CD4-positive, alpha-beta memory T cell (primary cell): Measurements from ENCODE around the gene VPS35. TPM values are rescaled to one million over a fixed set of nuclear protein-coding genes. Genes with fewer than 3 reads are reported as not detected.

Experiments
- CTCF ChIA-PET: fragments of 350-600 bp; sonication (Branson Sonifier 250); formaldehyde crosslinking; loops from one replicate; lab custom pipeline; 2021; ENCODE audit warnings: inconsistent platforms; ENCODE audit not compliant: partially characterized antibody; lab: Charles Lee
- POLR2A ChIA-PET: fragments of 350-600 bp; sonication (Branson Sonifier 250); formaldehyde crosslinking; loops from one replicate; lab custom pipeline; 2021; ENCODE audit not compliant: partially characterized antibody; lab: Charles Lee
- DNase-seq, 5 donors: peaks; one replicate each; pipeline versions ENCODE4 v3.0.0 to v3.0.0-alpha.2; 2020 to 2022; ENCODE audit warnings: mixed read lengths in 1 of 5
- H3K27ac ChIP-seq: one replicate; pipeline ENCODE4 v1.7.0; 2013; ENCODE audit warnings: low read depth, low read length
- H3K27me3 ChIP-seq: 2 replicates; pipeline ENCODE4 v1.7.0; 2013; ENCODE audit warnings: mild to moderate bottlenecking, low read length, moderate library complexity; ENCODE audit not compliant: insufficient read depth
- H3K36me3 ChIP-seq: 2 replicates; pipeline ENCODE4 v1.7.0; 2013; ENCODE audit warnings: mild to moderate bottlenecking, low read length, moderate library complexity; ENCODE audit not compliant: insufficient read depth
- H3K4me1 ChIP-seq: 2 replicates; pipeline ENCODE4 v1.7.0; 2013; ENCODE audit warnings: mild to moderate bottlenecking, low read length, moderate library complexity; ENCODE audit not compliant: insufficient read depth
- H3K4me3 ChIP-seq, 2 donors: one replicate each; pipeline ENCODE4 v1.7.0; 2013; ENCODE audit warnings: low read length in 2 of 2, mild to moderate bottlenecking in 1 of 2
- H3K9me3 ChIP-seq, 2 donors: one replicate each; pipeline ENCODE4 v1.7.0; 2013; ENCODE audit warnings: low read length in 2 of 2, control low read depth in 1 of 2; ENCODE audit not compliant: control insufficient read depth in 1 of 2
- H3K27ac Mint-ChIP-seq, 7 donors: one replicate each; pipeline ENCODE4 v1.8.0; 2020 to 2021; ENCODE audit warnings: mixed read lengths in 7 of 7, mild to moderate bottlenecking in 6 of 7, inconsistent platforms in 3 of 7, moderate library complexity in 3 of 7
- H3K27me3 Mint-ChIP-seq, 2 donors: one replicate each; pipeline ENCODE4 v1.8.0; 2020 to 2021; ENCODE audit warnings: mixed read lengths in 2 of 2
- H3K36me3 Mint-ChIP-seq, 2 donors: one replicate each; pipeline ENCODE4 v1.8.0; 2020 to 2021; ENCODE audit warnings: mixed read lengths in 2 of 2, inconsistent platforms in 1 of 2, mild to moderate bottlenecking in 1 of 2
- H3K4me1 Mint-ChIP-seq, 4 donors: one replicate each; pipeline ENCODE4 v1.8.0; 2020 to 2021; ENCODE audit warnings: mixed read lengths in 4 of 4, mild to moderate bottlenecking in 1 of 4
- H3K4me3 Mint-ChIP-seq, 8 donors: one replicate each; pipeline ENCODE4 v1.8.0; 2020 to 2021; ENCODE audit warnings: mixed read lengths in 8 of 8, mild to moderate bottlenecking in 7 of 8, moderate library complexity in 6 of 8, inconsistent platforms in 3 of 8
- H3K9me3 Mint-ChIP-seq, 8 donors: one replicate each; pipeline ENCODE4 v1.8.0; 2020 to 2021; ENCODE audit warnings: mixed read lengths in 8 of 8, mild to moderate bottlenecking in 5 of 8, inconsistent platforms in 3 of 8, moderate library complexity in 1 of 8
- intact Hi-C: fragments of 100-400 bp; cut with micrococcal nuclease; formaldehyde crosslinking; loops from one replicate; pipeline ENCODE4 v1.15.1; 2023
- polyA plus RNA-seq, 2 donors: library from polyadenylated mRNA; unstranded; fragments of 300-500 nt; fragmentation: Illumina TruSeq; gene quantifications; one replicate each; pipeline ENCODE4 v1.2.3, GENCODE V29; 2021
- total RNA-seq, 2 experiments: library from RNA; stranded (reverse); gene quantifications; one replicate each; pipeline ENCODE4 v1.2.3, GENCODE V29; 2021

Gene VPS35
- total and polyA plus RNA-seq, 4 experiments from 2014 or later, result 81.1 to 118 (median 103) TPM

GRCh38 chr16:46662123-46662522 lies 26.9 kb downstream of the VPS35 start:
- Histone ChIP-seq H3K36me3 (peaks cover 18% of the 10 kb centered on the region), H3K4me1 (no peaks in the 10 kb centered on the region)
- H3K27ac Mint-ChIP-seq, result peak overlapping the region in 1 of 7 donors; percentile 82

GRCh38 chr16:46658925-46659324 lies 30.1 kb downstream of the VPS35 start:
- H3K36me3 ChIP-seq, result peaks cover 18% of the 10 kb centered on the region
- intact Hi-C loops, result no loop called here
- H3K36me3 Mint-ChIP-seq, result peaks cover 32 to 42% of the 10 kb centered on the region in 2 donors
- no peak overlapping the region for H3K27ac ChIP-seq
- ChIA-PET POLR2A (no interaction called here), CTCF (no interaction called here)
- H3K27ac Mint-ChIP-seq, result peak overlapping the region in 6 of 7 donors; percentile 23 to 57 (median 35)
- H3K9me3 ChIP-seq, result no peaks in the 10 kb centered on the region
- H3K27me3 ChIP-seq, result no peaks in the 10 kb centered on the region
- no peak overlapping the region for H3K4me3 Mint-ChIP-seq
- H3K27me3 Mint-ChIP-seq, result no peaks in the 10 kb centered on the region
- H3K4me1 ChIP-seq, result no peaks in the 10 kb centered on the region
- no peak for DNase-seq
- H3K4me1 Mint-ChIP-seq, result peaks cover 0 to 4% (median under 1%) of the 10 kb centered on the region in 4 donors
- no peak overlapping the region for H3K4me3 ChIP-seq
- no peaks in the 10 kb centered on the region for H3K9me3 Mint-ChIP-seq

More at GRCh38 chr16:46662123-46662522, 26.9 kb downstream of the VPS35 start:
- ChIA-PET CTCF (interaction anchor here (2.5 kb wide), 1 partner anchor 11 kb away, joined by 8 read pairs; no protein-coding TSS in a partner anchor), POLR2A (no interaction called here)
- no peak overlapping the region for H3K4me3 ChIP-seq
- H3K9me3 ChIP-seq, result no peaks in the 10 kb centered on the region
- H3K27ac ChIP-seq, result no peak overlapping the region
- Mint-ChIP-seq H3K4me3 (no peak overlapping the region), H3K36me3 (peaks cover 37 to 56% of the 10 kb centered on the region in 2 donors), H3K9me3 (no peaks in the 10 kb centered on the region), H3K27me3 (no peaks in the 10 kb centered on the region), H3K4me1 (peaks cover 0 to 4% (median under 1%) of the 10 kb centered on the region in 4 donors)
- no peaks in the 10 kb centered on the region for H3K27me3 ChIP-seq
- no peak for DNase-seq
- intact Hi-C loops, result no loop called here

DNA sequence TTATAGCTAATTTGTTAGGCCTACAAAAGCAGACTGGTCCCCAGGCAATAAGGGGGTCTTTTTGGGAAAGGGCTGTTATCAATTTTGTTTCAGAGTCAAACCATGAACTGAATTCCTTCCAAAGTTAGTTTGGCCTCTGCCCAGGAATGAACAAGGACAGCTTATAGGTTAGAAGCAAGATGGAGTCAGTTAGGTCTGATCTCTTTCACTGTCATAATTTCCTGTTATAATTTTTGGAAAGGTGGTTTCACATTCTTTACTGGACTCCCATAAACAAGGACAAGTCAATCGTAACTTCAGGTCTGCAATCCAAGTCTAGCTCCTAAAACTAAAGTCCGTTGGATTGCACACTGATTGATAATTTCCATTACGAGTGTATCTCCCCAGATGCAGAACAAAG lies 37.7 kb downstream of the VPS35 start:
- intact Hi-C loops, result no loop called here

DNA sequence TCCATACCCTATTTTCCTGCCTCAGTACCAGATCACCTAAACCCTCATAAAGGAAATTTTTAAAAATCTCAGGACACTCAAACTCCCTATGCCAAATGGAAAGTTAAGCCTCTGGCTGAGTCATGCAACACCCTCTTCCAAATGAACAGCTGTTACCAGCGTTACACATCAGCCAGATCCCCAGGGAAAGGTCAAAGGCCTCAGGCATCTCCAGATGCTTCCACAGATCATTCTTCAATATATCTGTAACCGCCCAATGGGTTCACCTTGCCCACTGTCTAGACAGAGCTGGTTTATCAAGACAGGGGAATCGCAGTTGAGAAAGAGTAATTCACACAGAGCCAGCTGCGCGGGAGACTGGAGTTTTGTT lies 38.7 kb downstream of the VPS35 start:
- H3K4me3 Mint-ChIP-seq, result no peak overlapping the region
- H3K36me3 Mint-ChIP-seq, result peaks cover 10 to 27% of the 10 kb centered on the region in 2 donors
- no peaks in the 10 kb centered on the region for H3K27me3 Mint-ChIP-seq
- H3K9me3 Mint-ChIP-seq, result peaks cover 0 to 14% (median 10%) of the 10 kb centered on the region in 8 donors
- Histone ChIP-seq H3K27ac (no peak overlapping the region), H3K4me1 (no peaks in the 10 kb centered on the region), H3K36me3 (no peaks in the 10 kb centered on the region), H3K9me3 (no peaks in the 10 kb centered on the region), H3K27me3 (no peaks in the 10 kb centered on the region), H3K4me3 (no peak overlapping the region)
- no peak overlapping the region for H3K27ac Mint-ChIP-seq
- CTCF ChIA-PET, result no interaction called here
- DNase-seq, result no peak
- POLR2A ChIA-PET, result no interaction called here
- intact Hi-C loops, result no loop called here
- no peaks in the 10 kb centered on the region for H3K4me1 Mint-ChIP-seq

More for the DNA sequence above, 37.7 kb downstream of the VPS35 start:
- no peaks in the 10 kb centered on the region for H3K36me3 ChIP-seq
- Mint-ChIP-seq H3K9me3 (peaks cover 0 to 5% (median 3%) of the 10 kb centered on the region in 8 donors), H3K27me3 (no peaks in the 10 kb centered on the region), H3K27ac (no peak overlapping the region), H3K4me1 (no peaks in the 10 kb centered on the region), H3K4me3 (no peak overlapping the region), H3K36me3 (peaks cover 3 to 24% of the 10 kb centered on the region in 2 donors)
- POLR2A ChIA-PET, result no interaction called here
- H3K4me3 ChIP-seq, result no peak overlapping the region
- no peak for DNase-seq
- no peak overlapping the region for H3K27ac ChIP-seq
- H3K9me3 ChIP-seq, result no peaks in the 10 kb centered on the region
- CTCF ChIA-PET, result no interaction called here
- no peaks in the 10 kb centered on the region for H3K27me3 ChIP-seq
- no peaks in the 10 kb centered on the region for H3K4me1 ChIP-seq

- intact Hi-C loops, result no loop called here
- POLR2A ChIA-PET, result no interaction called here
- H3K36me3 Mint-ChIP-seq, result peaks cover 14 to 32% of the 10 kb centered on the region in 2 donors
- Histone ChIP-seq H3K27ac (no peak overlapping the region), H3K36me3 (no peaks in the 10 kb centered on the region), H3K9me3 (no peaks in the 10 kb centered on the region), H3K4me1 (no peaks in the 10 kb centered on the region), H3K27me3 (no peaks in the 10 kb centered on the region), H3K4me3 (no peak overlapping the region)
- no peak overlapping the region for H3K4me3 Mint-ChIP-seq
- no peaks in the 10 kb centered on the region for H3K27me3 Mint-ChIP-seq
- no peak overlapping the region for H3K27ac Mint-ChIP-seq
- H3K9me3 Mint-ChIP-seq, result peaks cover 0 to 19% (median 15%) of the 10 kb centered on the region in 8 donors
- DNase-seq, result no peak
- CTCF ChIA-PET, result no interaction called here
- H3K4me1 Mint-ChIP-seq, result no peaks in the 10 kb centered on the region
Measured at GRCh38 chr16:46649588-46650253, 39.3 kb downstream of the VPS35 start.

GRCh38 chr16:46648656-46649055 lies 40.3 kb downstream of the VPS35 start:
- Histone ChIP-seq H3K27me3 (no peaks in the 10 kb centered on the region), H3K27ac (no peak overlapping the region), H3K4me3 (no peak overlapping the region), H3K9me3 (no peaks in the 10 kb centered on the region), H3K4me1 (no peaks in the 10 kb centered on the region), H3K36me3 (no peaks in the 10 kb centered on the region)
- Mint-ChIP-seq H3K36me3 (peaks cover 21 to 42% of the 10 kb centered on the region in 2 donors), H3K27me3 (no peaks in the 10 kb centered on the region), H3K27ac (no peak overlapping the region), H3K4me1 (no peaks in the 10 kb centered on the region), H3K4me3 (no peak overlapping the region), H3K9me3 (peaks cover 0 to 29% (median 25%) of the 10 kb centered on the region in 8 donors)
- POLR2A ChIA-PET, result no interaction called here
- intact Hi-C loops, result no loop called here
- no peak for DNase-seq
- CTCF ChIA-PET, result no interaction called here

- no peaks in the 10 kb centered on the region for H3K27me3 Mint-ChIP-seq
- H3K9me3 Mint-ChIP-seq, result peaks cover 3 to 18% (median 14%) of the 10 kb centered on the region in 8 donors
- ChIA-PET CTCF (no interaction called here), POLR2A (no interaction called here)
- no peaks in the 10 kb centered on the region for H3K9me3 ChIP-seq
- intact Hi-C loops, result no loop called here
- H3K27ac Mint-ChIP-seq, result peak overlapping the region in 1 of 7 donors; percentile 27
- peaks cover 15 to 32% of the 10 kb centered on the region in 2 donors for H3K36me3 Mint-ChIP-seq
- no peak for DNase-seq
- no peaks in the 10 kb centered on the region for H3K4me1 ChIP-seq
- peaks cover 0 to 2% (median 0%) of the 10 kb centered on the region in 4 donors for H3K4me1 Mint-ChIP-seq
- no peak overlapping the region for H3K4me3 Mint-ChIP-seq
- no peak overlapping the region for H3K4me3 ChIP-seq
- no peak overlapping the region for H3K27ac ChIP-seq
- no peaks in the 10 kb centered on the region for H3K27me3 ChIP-seq
- H3K36me3 ChIP-seq, result no peaks in the 10 kb centered on the region
Measured at GRCh38 chr16:46638947-46639925, 49.7 kb downstream of the VPS35 start.
